ENCODE results near the gene BCO2. TPM values are rescaled to one million over a fixed set of nuclear protein-coding genes. Genes with fewer than 3 reads are reported as not detected.

The BCO2 gene
- total RNA-seq, 1 donor from 2014 or later, result 96.6 TPM

- no peak for DNase-seq (ENCODE audit: low spot score)
- no peak for ATAC-seq
Observed at GRCh38 chr11:112238041-112238440, 62.7 kb downstream of the BCO2 start.

DNA sequence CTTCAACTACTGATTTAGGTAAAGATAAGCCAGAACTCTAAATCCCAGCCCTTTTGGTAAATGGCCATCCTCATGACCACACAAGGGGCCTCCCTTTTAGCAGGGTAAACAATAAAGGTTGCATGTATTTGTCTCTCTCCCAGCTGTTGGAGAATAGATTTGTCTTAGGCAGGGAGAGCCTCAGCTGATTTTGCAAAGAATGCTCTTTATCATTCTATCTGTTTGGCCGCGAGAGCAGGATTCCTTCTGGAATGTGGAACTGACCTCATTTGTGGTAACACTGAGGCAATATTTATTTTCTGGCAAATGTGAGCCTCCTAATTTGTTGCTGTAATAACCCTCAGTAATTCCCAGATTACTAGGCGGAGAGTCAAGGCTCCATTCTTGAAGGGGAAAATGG is 66.2 kb downstream of the BCO2 start:
- DNase-seq (ENCODE audit: low spot score) (no peak), ATAC-seq (no peak)

DNA sequence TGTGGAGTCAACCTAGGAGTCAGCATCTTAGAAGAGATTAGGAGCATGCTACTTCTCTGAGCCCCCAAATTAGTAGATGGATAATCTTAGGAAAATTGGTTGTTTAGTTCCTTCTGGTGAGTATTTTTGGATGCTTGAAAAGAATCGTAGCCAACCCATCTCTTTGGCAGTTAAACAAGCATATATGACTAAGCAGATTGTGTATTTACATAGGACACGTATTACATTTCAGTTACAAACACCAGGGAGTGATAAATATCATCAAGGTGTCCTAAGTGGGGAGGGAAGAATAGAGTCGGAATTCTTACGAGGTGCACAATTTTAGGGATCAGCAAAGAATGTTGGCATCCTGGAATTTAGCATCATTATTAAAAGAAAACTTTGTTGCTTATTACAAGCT is 71.9 kb downstream of the BCO2 start:
- DNase-seq (ENCODE audit: low spot score) (no peak), ATAC-seq (no peak)

DNA sequence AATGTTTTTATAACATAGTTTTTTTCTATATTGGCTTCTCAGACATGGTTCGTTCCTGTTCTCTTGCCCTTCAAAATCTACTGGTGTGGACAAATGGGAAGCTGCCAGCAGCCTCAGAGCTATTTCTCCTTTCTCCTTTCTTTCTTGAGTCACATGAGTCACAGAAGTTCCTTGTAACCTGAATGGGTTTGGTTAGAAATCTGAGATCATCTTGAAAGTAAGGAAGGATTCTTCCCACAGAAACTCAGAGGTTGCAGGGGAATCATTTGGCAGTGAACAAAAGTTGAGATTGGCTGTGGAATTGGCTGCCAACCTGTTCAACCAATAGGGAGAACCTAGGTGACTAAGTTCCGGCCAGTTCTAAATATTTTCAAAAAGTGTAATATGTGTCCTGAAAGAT is 72.9 kb downstream of the BCO2 start:
- ATAC-seq (no peak), DNase-seq (ENCODE audit: low spot score) (no peak)

GRCh38 chr11:112249871-112250610 is 74.7 kb downstream of the BCO2 start:
- no peak for DNase-seq (ENCODE audit: low spot score)

GRCh38 chr11:112253605-112254242 is 78.4 kb downstream of the BCO2 start:
- DNase-seq (ENCODE audit: low spot score), result no peak
- no peak for ATAC-seq

More at GRCh38 chr11:112249871-112250610, 74.7 kb downstream of the BCO2 start:
- no peak for ATAC-seq

DNA sequence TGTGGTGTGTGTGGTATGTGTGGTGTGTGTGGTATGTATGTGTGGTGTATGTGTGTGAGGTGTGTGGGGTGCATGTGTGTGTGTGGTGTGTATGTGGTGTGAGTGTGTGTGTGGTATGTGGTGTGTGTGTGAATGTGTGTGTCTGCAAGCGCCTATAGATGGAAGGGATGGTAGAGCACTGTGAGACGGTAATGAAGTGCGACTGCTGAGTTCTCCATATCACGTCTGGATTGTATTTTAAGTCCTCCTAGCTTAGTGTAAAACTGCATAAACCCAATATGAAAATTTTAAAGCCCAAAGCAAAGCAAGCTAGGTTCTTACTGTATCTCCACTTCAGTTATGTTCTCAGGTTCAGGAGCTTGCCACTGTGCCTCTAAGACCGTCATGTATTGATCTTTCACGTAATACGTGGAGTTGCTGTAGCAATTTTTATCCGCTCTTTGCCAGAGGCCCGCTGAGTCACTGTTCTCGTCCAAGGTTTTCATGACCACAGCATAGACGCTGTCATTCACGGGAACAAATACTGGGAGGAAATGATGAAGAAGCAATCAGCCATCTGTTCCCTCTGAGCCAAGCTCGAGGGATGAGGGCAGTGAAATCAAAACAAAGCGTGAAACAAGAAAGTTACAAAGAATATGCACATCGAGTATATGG is 79.9 kb downstream of the BCO2 start:
- no peak for DNase-seq (ENCODE audit: low spot score)
- ATAC-seq, result peak; percentile 28

- ATAC-seq (no peak), DNase-seq (ENCODE audit: low spot score) (no peak)
Observed at GRCh38 chr11:112260490-112260889, 85.2 kb downstream of the BCO2 start, which contains the start of gene PLET1. TSS of gene PLET1 (minus strand) at chr11:112260860. CDS start at chr11:112260589, 271 bp downstream.

DNA sequence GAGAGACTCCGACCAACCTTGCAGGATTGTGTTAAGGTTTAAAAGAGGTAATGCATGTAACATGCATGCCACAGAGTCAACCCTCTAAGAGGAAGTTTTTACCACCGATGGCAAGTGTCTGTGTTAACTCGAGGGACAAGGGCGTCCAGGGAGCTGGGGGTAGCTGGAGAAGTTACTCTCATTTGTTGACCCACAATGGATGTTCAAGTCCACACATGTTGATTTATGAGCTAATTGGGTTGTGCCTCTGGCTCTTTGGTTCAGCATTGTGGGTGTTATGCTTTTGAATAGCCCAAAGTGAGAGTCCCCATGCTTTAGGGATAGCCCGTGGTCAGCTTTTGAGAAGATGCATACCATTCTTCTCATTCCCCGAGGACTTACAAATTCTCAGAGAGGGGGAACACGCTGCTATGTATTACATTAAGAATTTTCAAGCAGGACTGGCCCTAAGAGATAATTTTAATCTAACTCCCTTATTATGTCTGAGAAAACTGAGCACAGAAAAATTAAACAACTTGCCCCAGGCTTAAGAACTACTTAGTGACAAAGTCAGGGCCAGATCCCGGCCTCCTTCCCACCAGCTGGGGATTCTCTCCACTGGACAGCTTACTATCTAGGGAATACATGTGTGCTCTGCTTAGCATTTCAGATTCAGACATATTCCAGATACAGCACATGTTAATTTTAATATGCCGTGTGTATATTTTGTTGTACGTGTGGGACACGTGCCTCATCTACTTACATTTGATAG is 90.5 kb downstream of the BCO2 start:
- ATAC-seq, result peak; percentile 6
- no peak for DNase-seq (ENCODE audit: low spot score)

GRCh38 chr11:112266410-112266778 is 91.1 kb downstream of the BCO2 start:
- ATAC-seq (peak; percentile 74), DNase-seq (ENCODE audit: low spot score) (peak; percentile 62)

DNA sequence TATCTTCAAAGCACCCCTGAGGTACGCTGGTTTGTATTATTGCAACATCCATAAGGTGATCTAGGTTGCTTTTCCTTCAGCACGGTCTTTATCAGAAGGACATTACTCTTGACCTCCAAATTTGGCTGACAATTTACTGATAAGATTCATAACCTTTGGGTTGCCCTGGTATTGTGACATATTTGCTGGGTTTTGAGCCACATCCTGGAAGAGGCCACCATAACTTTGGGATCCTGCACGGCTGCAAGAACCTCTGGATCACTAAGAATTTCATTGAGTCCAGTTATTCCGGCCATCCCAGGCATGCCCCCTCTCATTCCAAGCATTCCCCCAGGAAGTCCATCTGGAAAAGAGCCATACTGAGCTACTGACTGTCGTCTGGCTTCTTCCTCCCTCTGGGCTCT is 91.9 kb downstream of the BCO2 start:
- ATAC-seq (peak; percentile 57), DNase-seq (ENCODE audit: low spot score) (peak; percentile 55)

DNA sequence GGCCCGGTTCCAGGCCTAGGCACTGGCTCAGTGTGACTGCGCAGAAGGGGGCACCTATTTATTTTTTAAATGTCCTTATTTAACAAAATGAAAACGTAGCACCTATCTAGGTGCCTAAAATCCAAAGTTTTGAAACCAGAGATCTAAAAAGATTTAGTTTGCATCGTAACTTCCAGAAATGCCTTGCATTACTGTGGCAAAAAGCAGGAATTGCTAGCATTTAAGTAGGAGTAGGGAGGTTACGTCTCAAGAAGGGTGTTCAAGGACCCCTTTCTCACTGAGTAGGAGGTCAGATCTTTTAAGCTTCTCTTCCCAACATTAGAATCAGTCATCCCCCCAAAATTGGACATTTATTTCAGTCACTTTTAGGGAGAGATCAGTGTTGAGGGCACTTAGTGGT is 93.1 kb downstream of the BCO2 start:
- DNase-seq (ENCODE audit: low spot score) (no peak), ATAC-seq (no peak)

Other genes starting within 250 kb of the BCO2 start
- gene DIXDC1, start 238.2 kb upstream of the BCO2 start, total RNA-seq, result 7.2 TPM
- gene DLAT, start 150.1 kb upstream of the BCO2 start, total RNA-seq, result 9.3 TPM
- 0.91 TPM for gene PIH1D2, start 101.5 kb upstream of the BCO2 start, total RNA-seq
- 5.6 TPM for gene NKAPD1, start 101.2 kb upstream of the BCO2 start, total RNA-seq
- gene TIMM8B, start 88.8 kb upstream of the BCO2 start, total RNA-seq, result 34.5 TPM
- gene SDHD, start 88.6 kb upstream of the BCO2 start, total RNA-seq, result 168 TPM
- 1.9 TPM for gene IL18, start 11.4 kb upstream of the BCO2 start, total RNA-seq
- gene TEX12, start 8.1 kb upstream of the BCO2 start, total RNA-seq, result not detected
- gene PTS, start 50.9 kb downstream of the BCO2 start, total RNA-seq, result 41.1 TPM
- gene PLET1, start 85.3 kb downstream of the BCO2 start, total RNA-seq, result not detected